GM21381 (cell line): Measurements from ENCODE around the gene KIAA1755.

Experiments used
- ATAC-seq: cut with Tn5 transposase; IDR thresholded peaks from one replicate; pipeline ENCODE4 v1.9.1; 2021; ENCODE audit warnings: mild to moderate bottlenecking, moderate library complexity; ENCODE audit not compliant: unreplicated experiment

Gene KIAA1755

GRCh38 chr20:38242848-38243708 lies 17.5 kb downstream of the KIAA1755 start:
- ATAC-seq = no peak

GRCh38 chr20:38241201-38241600 lies 19.3 kb downstream of the KIAA1755 start:
- no peak for ATAC-seq

GRCh38 chr20:38239441-38239840 lies 21.1 kb downstream of the KIAA1755 start:
- ATAC-seq = no peak

GRCh38 chr20:38238829-38239228 lies 21.7 kb downstream of the KIAA1755 start:
- ATAC-seq = no peak

GRCh38 chr20:38237381-38237780 lies 23.2 kb downstream of the KIAA1755 start:
- ATAC-seq = no peak

- no peak for ATAC-seq
Measured at GRCh38 chr20:38231531-38232121, 28.9 kb downstream of the KIAA1755 start.

GRCh38 chr20:38230957-38231526 lies 29.5 kb downstream of the KIAA1755 start:
- no peak for ATAC-seq

- no peak for ATAC-seq
Measured at GRCh38 chr20:38230253-38230551, 30.3 kb downstream of the KIAA1755 start.

- ATAC-seq = no peak
Measured at GRCh38 chr20:38229376-38230252, 30.9 kb downstream of the KIAA1755 start.

- no peak for ATAC-seq
Measured at GRCh38 chr20:38228436-38228835, 32.1 kb downstream of the KIAA1755 start.

GRCh38 chr20:38227420-38228360 lies 32.8 kb downstream of the KIAA1755 start:
- ATAC-seq = no peak

GRCh38 chr20:38226553-38226952 lies 34.0 kb downstream of the KIAA1755 start:
- no peak for ATAC-seq

GRCh38 chr20:38225900-38226263 lies 34.7 kb downstream of the KIAA1755 start:
- no peak for ATAC-seq

GRCh38 chr20:38225240-38225899 lies 35.2 kb downstream of the KIAA1755 start:
- ATAC-seq = no peak

- no peak for ATAC-seq
Measured at GRCh38 chr20:38224531-38224930, 36.0 kb downstream of the KIAA1755 start.

- no peak for ATAC-seq
Measured at GRCh38 chr20:38223743-38224100, 36.8 kb downstream of the KIAA1755 start.

- no peak for ATAC-seq
Measured at GRCh38 chr20:38222923-38223742, 37.4 kb downstream of the KIAA1755 start.

GRCh38 chr20:38222231-38222922 lies 38.2 kb downstream of the KIAA1755 start:
- no peak for ATAC-seq
